GM19043 (cell line): Measurements from ENCODE around the gene ARL8A.
A peak's percentile ranks its signal among the peaks of the same experiment; 100 is the strongest.
"Not testable (repeated sequence)": the region's sequence is repeated elsewhere in the genome, so short reads cannot be mapped to it uniquely, and the experiment has no call there.

Experiments used
- ATAC-seq: cut with Tn5 transposase; IDR thresholded peaks from one replicate; pipeline ENCODE4 v1.9.1; 2021; ENCODE audit warnings: low read depth; ENCODE audit not compliant: unreplicated experiment

ARL8A gene

DNA sequence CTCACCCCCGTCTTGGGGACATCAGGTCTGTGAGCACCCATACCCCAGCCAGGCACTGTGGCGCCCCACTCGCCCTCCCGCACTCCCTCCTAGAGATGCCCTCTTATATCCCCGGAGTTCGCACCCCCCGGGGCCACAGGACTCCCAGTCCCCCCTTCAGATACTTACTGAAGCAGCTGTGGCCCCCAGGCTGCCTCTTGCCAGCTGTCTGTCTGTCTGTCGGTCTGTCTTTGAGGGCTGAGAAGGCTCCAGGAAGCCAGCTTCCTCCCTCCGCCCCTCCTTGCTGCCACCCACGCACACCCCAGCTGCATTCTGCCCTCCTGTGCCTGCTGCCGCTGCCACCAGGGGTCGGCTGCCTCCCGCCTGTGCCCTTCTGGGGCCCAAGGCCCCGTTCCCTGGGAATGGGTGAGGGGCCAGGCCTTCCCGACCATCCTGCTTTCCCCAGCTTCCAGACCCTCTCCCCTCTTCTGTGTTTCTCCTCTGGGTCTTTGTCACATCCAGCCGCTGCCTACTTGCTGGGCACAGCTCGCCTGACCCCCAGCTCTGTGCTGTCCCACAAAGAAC lies 15.9 kb upstream of the ARL8A start, which contains the start of gene PTPN7:
PTPN7 (minus strand) TSS at position 226 of the 564 bp plus-strand sequence. CDS start 1,200 bp downstream, outside the sequence.
- peak; percentile 25 for ATAC-seq

GRCh38 chr1:202159534-202160371 lies 15.2 kb upstream of the ARL8A start:
- no peak for ATAC-seq

GRCh38 chr1:202158810-202159533 lies 14.4 kb upstream of the ARL8A start:
- ATAC-seq = no peak

DNA sequence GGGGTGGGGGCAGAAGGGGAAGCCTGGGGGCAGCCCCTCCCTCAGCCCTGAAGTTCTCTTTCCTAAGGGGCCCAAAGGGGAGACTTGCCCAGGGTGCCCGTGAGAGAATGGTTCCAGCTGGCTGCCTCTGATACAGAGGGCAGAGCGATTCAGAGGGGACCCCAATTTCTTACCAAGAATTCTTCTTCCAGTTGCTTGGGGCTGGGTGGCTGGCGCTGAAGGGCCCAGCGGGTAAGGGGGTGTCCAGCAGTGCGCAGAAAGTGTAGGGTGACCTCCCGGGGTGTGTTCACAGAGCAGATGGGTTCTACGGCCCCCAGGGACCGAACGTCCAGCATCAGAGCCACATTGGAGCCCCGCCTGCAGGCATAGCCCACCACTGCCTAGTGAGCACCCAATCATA lies 13.4 kb upstream of the ARL8A start:
- no peak for ATAC-seq

DNA sequence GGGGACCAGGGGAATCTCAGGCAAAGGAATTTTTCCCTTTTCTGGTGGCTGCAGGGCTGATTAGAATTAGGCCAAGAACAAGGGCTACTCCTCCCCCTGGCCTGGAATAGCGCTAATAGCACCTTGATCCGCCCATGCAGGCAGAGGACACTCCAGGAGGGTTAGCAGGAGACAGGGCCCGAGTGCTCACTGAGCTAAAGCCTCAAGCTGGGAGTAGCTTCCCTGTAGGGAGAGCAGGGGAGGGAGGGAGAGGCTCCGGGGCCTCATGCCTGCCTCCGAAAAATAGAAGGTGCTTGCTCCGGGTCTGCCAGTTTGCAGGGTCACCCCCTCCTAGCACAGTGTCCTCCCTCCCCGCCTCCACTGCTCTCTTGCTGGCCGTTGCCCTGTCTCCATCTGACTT lies 12.1 kb upstream of the ARL8A start:
- ATAC-seq = no peak

DNA sequence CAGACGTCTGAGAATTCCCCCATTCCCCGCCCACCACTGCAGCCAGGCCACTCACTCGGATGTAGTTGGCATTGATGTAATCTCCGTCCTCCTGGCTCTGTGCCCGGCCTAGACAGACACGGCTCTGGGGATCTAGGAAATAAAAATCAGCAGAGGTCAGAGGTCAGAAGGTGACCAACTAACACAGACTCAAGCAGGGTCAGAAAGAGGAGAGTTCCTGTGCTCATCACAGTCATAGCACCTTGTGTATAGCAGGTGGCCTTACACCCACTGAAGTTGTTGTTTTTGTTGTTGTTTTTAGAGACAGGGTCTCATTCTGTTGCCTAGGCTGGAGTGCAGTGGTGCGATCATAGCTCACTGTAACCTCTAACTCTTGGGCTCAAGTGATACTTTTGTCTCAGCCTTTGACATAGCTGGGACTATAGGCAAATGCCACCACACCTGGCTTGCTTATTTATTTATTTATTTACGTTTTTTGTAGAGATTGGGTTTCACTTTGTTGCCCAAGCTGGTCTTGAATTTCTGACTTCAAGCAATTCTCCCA lies 11.0 kb upstream of the ARL8A start:
- ATAC-seq = no peak

DNA sequence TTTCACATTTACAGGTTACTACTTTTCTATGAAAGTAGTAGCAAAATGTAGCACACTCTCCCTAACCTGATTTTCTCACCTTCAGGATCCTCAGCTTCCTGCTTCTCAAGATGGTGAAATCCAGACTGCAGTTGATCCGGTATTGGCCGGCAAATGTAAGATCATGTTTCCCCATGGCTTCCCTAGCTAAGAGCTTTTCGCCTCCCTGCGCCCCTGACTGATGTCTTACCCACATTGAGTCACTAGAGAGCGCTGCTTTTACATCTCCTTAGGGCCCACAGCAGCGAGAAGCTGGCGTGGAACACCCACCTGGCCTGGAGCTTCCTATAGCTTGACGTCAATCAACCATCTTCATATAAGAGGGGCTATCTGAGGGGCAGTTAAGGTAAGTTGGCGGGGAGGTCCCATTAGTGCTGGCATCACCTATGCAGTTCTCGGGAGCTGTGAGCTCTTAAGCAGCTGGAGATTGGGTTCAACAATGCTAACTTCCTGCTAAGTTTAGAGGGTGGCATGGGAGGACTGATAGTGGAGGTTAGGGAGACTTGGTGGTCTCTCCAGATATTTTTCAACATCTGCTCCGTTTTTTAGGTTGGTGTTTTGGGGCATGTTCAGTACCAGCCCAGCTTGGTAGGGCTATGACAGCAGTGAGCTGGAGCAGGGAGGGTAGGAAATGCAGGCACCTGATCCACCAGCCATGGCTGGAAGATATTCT lies 10.4 kb upstream of the ARL8A start:
- ATAC-seq = no peak

GRCh38 chr1:202154148-202154765 lies 9.7 kb upstream of the ARL8A start:
- ATAC-seq = no peak

DNA sequence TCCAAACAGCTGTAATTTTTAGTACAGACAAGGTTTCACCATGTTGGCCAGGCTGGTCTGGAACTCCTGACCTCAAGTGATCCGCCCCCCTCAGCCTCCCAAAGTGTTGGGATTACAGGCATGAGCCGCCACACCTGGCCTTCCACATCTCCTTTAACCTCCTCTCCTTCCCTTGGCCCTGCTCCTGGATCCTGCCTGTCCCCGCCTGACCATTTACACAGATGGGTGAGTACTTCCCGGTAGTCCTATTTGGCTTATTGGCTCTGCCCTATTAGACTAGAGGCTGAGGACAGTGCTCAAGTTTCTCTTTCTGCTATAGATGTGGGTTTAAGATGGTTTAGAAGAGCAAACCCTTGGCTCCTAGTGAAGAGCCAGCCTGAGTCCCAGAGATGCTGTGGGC lies 8.7 kb upstream of the ARL8A start:
- no peak for ATAC-seq

- ATAC-seq = no peak
These were observed 7.9 kb upstream of the ARL8A start for GRCh38 chr1:202152399-202152798.

DNA sequence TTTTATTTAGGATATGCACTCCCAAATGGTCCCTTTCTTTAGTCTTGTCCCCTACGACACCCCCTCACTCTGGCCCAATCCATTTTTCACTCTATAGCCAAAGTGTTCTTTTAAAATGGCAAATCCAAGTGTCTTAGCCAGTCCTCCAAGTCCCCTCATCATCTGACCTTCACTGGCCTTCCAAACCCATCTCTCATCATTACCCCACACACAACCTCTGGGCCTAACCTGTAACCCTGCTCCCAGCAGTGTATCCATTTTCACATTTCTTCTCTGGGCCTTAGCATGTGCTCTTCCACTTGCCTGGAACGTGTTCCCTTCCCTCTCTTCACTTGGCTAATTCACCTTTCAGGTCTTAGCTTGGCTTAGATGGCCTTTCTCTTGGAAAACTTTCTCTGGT lies 6.5 kb upstream of the ARL8A start:
- ATAC-seq = no peak

DNA sequence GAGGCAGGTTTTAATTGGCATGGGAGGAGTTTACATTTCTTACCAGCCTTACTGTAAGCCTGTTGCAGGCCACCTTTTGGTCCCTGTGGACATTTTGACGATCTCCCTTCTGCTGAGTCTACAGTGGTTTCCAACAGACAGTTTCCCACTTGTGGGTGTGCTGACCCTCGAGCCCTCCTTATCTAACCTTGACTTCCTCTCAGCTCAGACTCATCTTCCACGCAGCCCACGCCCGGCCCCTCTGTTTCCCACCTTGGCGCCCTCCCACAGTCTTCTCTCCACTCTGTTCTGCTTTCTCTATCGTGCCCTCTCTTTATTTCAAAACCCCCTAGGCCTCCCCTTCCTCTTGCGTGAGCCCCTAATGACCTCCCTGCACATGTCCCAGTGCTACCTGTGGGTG lies 6.1 kb upstream of the ARL8A start:
- no peak for ATAC-seq

DNA sequence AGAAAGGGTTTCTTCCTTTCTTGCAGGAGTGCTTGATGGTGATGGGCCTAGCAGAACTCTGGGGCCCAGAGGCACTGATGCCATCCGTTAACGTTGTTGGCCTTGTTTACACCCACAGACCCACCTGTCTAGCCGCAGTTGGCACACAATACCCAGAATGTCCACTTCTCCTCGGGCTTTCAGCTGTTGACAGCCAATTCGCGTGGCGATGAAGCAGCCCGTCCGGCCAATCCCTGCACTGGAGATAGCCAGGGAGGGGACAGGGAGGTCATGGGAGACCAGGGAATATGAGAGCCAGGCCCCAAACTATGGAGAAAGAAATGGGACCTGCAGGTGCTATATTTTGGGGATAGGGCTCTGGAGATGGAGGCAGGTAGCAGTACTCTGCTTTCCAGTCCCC lies 5.7 kb upstream of the ARL8A start:
- ATAC-seq = no peak

GRCh38 chr1:202149566-202149965 lies 5.0 kb upstream of the ARL8A start:
- ATAC-seq = no peak

GRCh38 chr1:202148391-202148790 lies 3.9 kb upstream of the ARL8A start:
- no peak for ATAC-seq

- ATAC-seq = no peak
These were observed 2.5 kb upstream of the ARL8A start for GRCh38 chr1:202146993-202147392.

- ATAC-seq = no peak
These were observed 1.7 kb upstream of the ARL8A start for GRCh38 chr1:202146279-202146678.

DNA sequence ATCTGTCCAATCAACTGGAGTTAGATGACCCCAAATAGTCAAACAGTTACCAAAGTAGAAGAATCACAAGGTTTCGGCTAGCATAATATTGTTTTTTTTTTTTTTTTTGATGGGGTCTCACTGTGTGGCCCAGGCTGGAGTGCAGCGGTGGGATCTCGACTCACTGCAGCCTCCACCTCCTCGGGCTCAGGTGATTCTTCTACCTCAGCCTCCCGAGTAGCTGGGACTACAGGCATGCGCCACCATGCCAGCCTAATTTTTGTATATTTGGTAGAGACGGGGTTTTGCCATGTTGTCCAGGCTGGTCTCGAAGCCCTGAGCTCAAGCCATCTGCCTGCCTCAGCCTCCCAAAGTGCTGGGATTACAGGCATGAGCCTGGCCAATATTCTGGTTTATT lies 1.2 kb upstream of the ARL8A start:
- ATAC-seq = not testable (repeated sequence)

DNA sequence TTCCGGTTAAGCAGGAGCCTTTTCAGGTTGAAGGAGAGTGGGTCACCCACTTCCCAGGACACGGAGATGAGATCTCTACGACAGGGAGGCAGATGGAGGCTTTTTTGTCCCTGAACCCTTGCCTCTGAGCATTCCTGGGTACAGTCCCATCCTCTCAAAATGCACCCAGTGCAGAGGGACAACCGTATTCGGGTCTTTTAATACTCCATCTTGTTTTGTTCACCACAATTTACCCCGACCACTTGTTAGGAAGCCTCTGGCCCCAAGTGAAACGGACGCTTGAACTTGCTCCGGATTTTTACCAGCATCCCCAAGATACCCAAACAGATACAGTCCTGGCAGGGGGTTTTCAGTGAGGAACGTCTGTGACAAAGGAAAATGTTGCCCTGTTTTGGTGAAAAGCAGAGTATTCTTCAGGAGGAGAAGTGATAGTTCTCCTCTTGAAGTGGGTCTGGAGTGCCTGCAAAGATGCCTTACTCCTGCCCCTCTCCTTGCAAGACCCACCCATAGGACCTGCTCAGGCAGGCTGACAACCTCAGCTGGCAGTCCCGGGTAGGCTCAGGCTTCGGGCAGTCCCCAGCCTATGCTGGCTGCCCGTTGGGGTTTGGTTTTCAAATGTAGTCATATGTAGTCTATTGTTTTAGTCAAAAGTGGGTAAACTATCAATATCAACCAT lies 669 bp upstream of the ARL8A start:
- ATAC-seq = no peak
